ENCODE results near the gene AP1G2. TPM values are rescaled to one million over a fixed set of nuclear protein-coding genes. Genes with fewer than 3 reads are reported as not detected.

AP1G2 gene
- total RNA-seq, 1 experiment from 2014 or later = 69.7 TPM

DNA sequence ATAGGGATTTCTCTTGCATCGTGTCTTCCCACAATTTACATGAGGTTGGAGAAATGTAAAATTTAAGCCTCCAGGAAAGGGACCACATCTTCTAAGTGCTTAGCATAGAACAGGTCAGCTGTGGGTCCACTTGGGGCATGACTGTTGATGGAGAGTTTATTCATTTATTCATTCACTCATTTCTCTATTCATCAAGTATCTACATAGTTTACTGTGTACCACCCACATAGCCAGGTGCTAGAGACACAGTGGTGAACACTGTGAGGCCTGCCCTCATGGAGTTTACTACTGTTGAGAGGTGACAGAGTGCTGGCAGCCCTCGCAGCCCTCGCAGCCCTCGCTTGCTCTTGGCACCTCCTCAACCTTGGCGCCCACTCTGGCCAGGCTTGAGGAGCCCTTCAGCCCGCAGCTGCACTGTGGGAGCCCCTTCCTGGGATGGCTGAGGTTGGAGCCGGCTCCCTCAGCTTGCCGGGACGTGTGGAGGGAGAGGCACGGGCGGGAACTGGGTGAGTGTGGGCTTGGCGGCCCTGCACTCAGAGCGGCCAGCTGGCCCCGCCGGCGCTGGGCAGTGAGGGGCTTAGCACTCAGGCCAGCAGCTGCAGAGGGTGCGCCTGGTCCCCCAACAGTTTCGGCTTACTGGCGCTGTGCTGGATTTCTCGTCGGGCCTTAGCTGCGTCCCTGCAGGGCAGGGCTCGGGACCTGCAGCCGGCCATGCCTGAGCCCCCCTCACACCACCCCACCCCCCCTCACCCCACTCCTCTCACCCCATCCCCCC is 12.7 kb upstream of the AP1G2 start:
- CTCF ChIA-PET = interaction anchor here (0.7 kb wide), 1 partner anchor 19 kb away, joined by 4 read pairs; no protein-coding TSS in a partner anchor
- no peaks in the 10 kb centered on the region for H3K36me3 ChIP-seq (ENCODE audit: low read depth, low read length)
- no peak overlapping the region for H3K4me3 ChIP-seq (ENCODE audit: low read length)
- H2AFZ ChIP-seq (ENCODE audit: low read length) = no peak overlapping the region
- intact Hi-C loops (cut with micrococcal nuclease) = no loop called here
- no peak overlapping the region for H3K27ac ChIP-seq (ENCODE audit: low read length)
- TF ChIP-seq EZH2 (IDR thresholded peaks at IDR 0.05; ENCODE audit: low read length, unreplicated experiment) (no peak), CTCF (conservative IDR thresholded peaks at IDR 0.05; ENCODE audit: low read depth, low read length) (no peak), EZH2phosphoT487 (IDR thresholded peaks at IDR 0.05; ENCODE audit: borderline replicate concordance, low read length) (no peak)
- no peaks in the 10 kb centered on the region for H3K79me2 ChIP-seq (ENCODE audit: low read length)
- H3K27me3 ChIP-seq (ENCODE audit: low read length) = peaks cover 30% of the 10 kb centered on the region
- POLR2A ChIA-PET (ENCODE audit: unreplicated experiment) = no interaction called here
- H3K9me3 ChIP-seq (ENCODE audit: low read length) = no peaks in the 10 kb centered on the region
- no peak overlapping the region for H3K9ac ChIP-seq (ENCODE audit: low read length)
- H3K9me2 ChIP-seq (replicated peaks; ENCODE audit: low read length) = no peaks in the 10 kb centered on the region
- DNase-seq (no peak), ATAC-seq (no peak)
- BruUV-seq (replicated peaks) = no TSS peak
- no peaks in the 10 kb centered on the region for H3K4me1 ChIP-seq (ENCODE audit: insufficient read depth, low read length)
- H3K4me2 ChIP-seq (ENCODE audit: low read length) = no peak overlapping the region
- no peaks in the 10 kb centered on the region for H3F3A ChIP-seq (ENCODE audit: low read length, unreplicated experiment)
- H4K20me1 ChIP-seq (ENCODE audit: low read length) = no peaks in the 10 kb centered on the region

DNA sequence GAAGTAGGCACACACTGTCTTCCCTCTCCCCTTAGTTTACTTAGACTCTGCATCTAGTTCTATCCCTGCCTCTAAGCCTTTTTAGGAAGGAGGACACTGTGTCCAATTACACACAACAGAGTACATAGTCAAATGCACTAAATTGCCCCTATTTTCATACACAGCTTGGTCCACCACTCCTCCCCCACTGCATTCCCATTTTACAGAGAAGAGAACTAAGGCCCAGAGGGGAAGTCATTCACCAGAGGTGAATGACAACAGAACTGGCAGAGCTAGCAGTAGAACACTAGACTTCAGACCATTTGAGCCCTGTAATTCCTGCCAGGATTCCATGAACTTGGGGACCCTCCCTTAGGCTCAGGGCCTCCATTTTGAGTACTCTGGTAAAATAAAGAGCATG is 12.1 kb upstream of the AP1G2 start:
- no peak for ATAC-seq
- H3K4me1 ChIP-seq (ENCODE audit: insufficient read depth, low read length) = no peaks in the 10 kb centered on the region
- peaks cover 30% of the 10 kb centered on the region for H3K27me3 ChIP-seq (ENCODE audit: low read length)
- no peaks in the 10 kb centered on the region for H3K9me2 ChIP-seq (replicated peaks; ENCODE audit: low read length)
- ChIA-PET CTCF (interaction anchor here (0.7 kb wide), 1 partner anchor 18 kb away, joined by 4 read pairs; no protein-coding TSS in a partner anchor), POLR2A (ENCODE audit: unreplicated experiment) (no interaction called here)
- H3K9me3 ChIP-seq (ENCODE audit: low read length) = no peaks in the 10 kb centered on the region
- no peaks in the 10 kb centered on the region for H3F3A ChIP-seq (ENCODE audit: low read length, unreplicated experiment)
- TF ChIP-seq EZH2phosphoT487 (IDR thresholded peaks at IDR 0.05; ENCODE audit: borderline replicate concordance, low read length) = no peak
- no peak for TF ChIP-seq CTCF (conservative IDR thresholded peaks at IDR 0.05; ENCODE audit: low read depth, low read length)
- no peak for TF ChIP-seq EZH2 (IDR thresholded peaks at IDR 0.05; ENCODE audit: low read length, unreplicated experiment)
- H2AFZ ChIP-seq (ENCODE audit: low read length) = no peak overlapping the region
- no peak overlapping the region for H3K4me2 ChIP-seq (ENCODE audit: low read length)
- DNase-seq = no peak
- H3K36me3 ChIP-seq (ENCODE audit: low read depth, low read length) = no peaks in the 10 kb centered on the region
- intact Hi-C loops (cut with micrococcal nuclease) = no loop called here
- H3K4me3 ChIP-seq (ENCODE audit: low read length) = no peak overlapping the region
- H3K79me2 ChIP-seq (ENCODE audit: low read length) = no peaks in the 10 kb centered on the region
- H3K27ac ChIP-seq (ENCODE audit: low read length) = no peak overlapping the region
- no TSS peak for BruUV-seq (replicated peaks)
- no peak overlapping the region for H3K9ac ChIP-seq (ENCODE audit: low read length)
- H4K20me1 ChIP-seq (ENCODE audit: low read length) = no peaks in the 10 kb centered on the region

GRCh38 chr14:23579311-23579630 is 11.7 kb upstream of the AP1G2 start:
- Histone ChIP-seq H2AFZ (ENCODE audit: low read length) (no peak overlapping the region), H3K9ac (ENCODE audit: low read length) (no peak overlapping the region), H3K27me3 (ENCODE audit: low read length) (peaks cover 30% of the 10 kb centered on the region), H3K4me1 (ENCODE audit: insufficient read depth, low read length) (no peaks in the 10 kb centered on the region), H3K79me2 (ENCODE audit: low read length) (no peaks in the 10 kb centered on the region), H3K27ac (ENCODE audit: low read length) (no peak overlapping the region), H3K4me2 (ENCODE audit: low read length) (no peak overlapping the region), H3K9me2 (replicated peaks; ENCODE audit: low read length) (no peaks in the 10 kb centered on the region), H3K36me3 (ENCODE audit: low read depth, low read length) (no peaks in the 10 kb centered on the region), H3K4me3 (ENCODE audit: low read length) (no peak overlapping the region), H3F3A (ENCODE audit: low read length, unreplicated experiment) (no peaks in the 10 kb centered on the region), H4K20me1 (ENCODE audit: low read length) (no peaks in the 10 kb centered on the region), H3K9me3 (ENCODE audit: low read length) (no peaks in the 10 kb centered on the region)
- BruUV-seq (replicated peaks) = no TSS peak
- ATAC-seq = no peak
- ChIA-PET CTCF (no interaction called here), POLR2A (ENCODE audit: unreplicated experiment) (no interaction called here)
- DNase-seq = no peak
- intact Hi-C loops (cut with micrococcal nuclease) = no loop called here
- TF ChIP-seq CTCF (conservative IDR thresholded peaks at IDR 0.05; ENCODE audit: low read depth, low read length) (no peak), EZH2 (IDR thresholded peaks at IDR 0.05; ENCODE audit: low read length, unreplicated experiment) (no peak), EZH2phosphoT487 (IDR thresholded peaks at IDR 0.05; ENCODE audit: borderline replicate concordance, low read length) (no peak)

Data from PC-3 (cell line).